ENCODE measurements around the gene S100B. TPM values are rescaled to one million over a fixed set of nuclear protein-coding genes. Genes with fewer than 3 reads are reported as not detected.

S100B gene
- total and polyA plus RNA-seq, 2 donors (not counting 1 experiment from before 2014, with no cell fraction given) = 0.24 TPM; not detected in 1

DNA sequence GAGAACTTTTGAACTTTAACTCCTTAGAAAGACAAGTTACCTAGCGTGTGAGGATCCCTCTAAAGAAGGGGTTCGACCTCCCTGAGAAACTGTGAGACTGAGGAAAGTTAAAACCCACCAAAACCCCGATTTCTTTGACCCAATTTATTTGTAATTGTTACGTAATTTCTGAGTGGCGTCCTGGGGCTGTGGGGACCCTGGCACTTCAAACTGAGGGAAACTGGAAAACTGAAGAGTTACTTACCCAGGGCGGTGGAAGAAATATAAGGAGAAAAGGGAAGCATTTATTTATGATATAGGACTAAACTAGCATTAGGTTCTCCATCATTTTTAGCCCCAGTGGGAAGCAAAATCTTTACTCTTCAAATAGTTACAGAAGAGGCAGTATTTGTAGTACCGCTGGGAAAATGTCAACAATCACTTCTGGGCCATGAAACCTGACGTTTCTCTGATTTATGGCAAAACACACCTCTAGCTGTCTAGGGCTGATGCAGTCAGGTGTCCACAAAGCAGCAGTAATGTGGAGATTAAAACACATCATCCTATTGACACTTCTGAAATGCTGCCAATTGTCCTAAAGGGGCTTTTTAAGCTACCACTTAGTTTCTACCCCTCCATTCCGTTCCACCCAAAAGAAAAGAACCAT lies 430 bp downstream of the S100B start:
- Mint-ChIP-seq H3K27me3 (peaks cover 8% of the 10 kb centered on the region), H3K27ac (no peak overlapping the region), H3K4me1 (peaks cover 23% of the 10 kb centered on the region), H3K9me3 (ENCODE audit: insufficient read depth) (no peaks in the 10 kb centered on the region), H3K4me3 (no peak overlapping the region)
- 100% methylated on average over 3 of the region's 9 CpGs for WGBS (ENCODE audit: insufficient coverage)
- no peaks in the 10 kb centered on the region for H3K27me3 ChIP-seq (replicated peaks in 1 of 4; ENCODE audit: control extremely low read depth in 1 of 4, control insufficient read depth in 3 of 4, insufficient read depth in 4 of 4, low read length in 3 of 4)
- H4K20me1 ChIP-seq (ENCODE audit: control insufficient read depth, insufficient read depth, low read length, poor library complexity, severe bottlenecking) = no peaks in the 10 kb centered on the region
- H3K4me2 ChIP-seq (replicated peaks; ENCODE audit: low read depth, low read length, poor library complexity, severe bottlenecking) = no peak overlapping the region
- intact Hi-C loops (cut with micrococcal nuclease) = no loop called here
- peaks cover 9 to 23% of the 10 kb centered on the region in 2 donors for H3K4me1 ChIP-seq (ENCODE audit: control insufficient read depth in 2 of 2, insufficient read depth in 2 of 2, low read length in 2 of 2)
- DNase-seq = no peak
- ChIA-PET CTCF (no interaction called here), POLR2A (no interaction called here)
- H3K36me3 ChIP-seq (replicated peaks in 1 of 2; ENCODE audit: control extremely low read depth in 1 of 2, control insufficient read depth in 1 of 2, extremely low read depth in 1 of 2, insufficient read depth in 2 of 2, low read length in 1 of 2) = no peaks in the 10 kb centered on the region
- no peak overlapping the region for H3K9ac ChIP-seq (ENCODE audit: low read length)
- TF ChIP-seq, protein P1, sequence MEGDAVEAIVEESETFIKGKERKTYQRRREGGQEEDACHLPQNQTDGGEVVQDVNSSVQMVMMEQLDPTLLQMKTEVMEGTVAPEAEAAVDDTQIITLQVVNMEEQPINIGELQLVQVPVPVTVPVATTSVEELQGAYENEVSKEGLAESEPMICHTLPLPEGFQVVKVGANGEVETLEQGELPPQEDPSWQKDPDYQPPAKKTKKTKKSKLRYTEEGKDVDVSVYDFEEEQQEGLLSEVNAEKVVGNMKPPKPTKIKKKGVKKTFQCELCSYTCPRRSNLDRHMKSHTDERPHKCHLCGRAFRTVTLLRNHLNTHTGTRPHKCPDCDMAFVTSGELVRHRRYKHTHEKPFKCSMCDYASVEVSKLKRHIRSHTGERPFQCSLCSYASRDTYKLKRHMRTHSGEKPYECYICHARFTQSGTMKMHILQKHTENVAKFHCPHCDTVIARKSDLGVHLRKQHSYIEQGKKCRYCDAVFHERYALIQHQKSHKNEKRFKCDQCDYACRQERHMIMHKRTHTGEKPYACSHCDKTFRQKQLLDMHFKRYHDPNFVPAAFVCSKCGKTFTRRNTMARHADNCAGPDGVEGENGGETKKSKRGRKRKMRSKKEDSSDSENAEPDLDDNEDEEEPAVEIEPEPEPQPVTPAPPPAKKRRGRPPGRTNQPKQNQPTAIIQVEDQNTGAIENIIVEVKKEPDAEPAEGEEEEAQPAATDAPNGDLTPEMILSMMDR (IDR thresholded peaks at IDR 0.05) = no peak
- TF ChIP-seq EZH2 (IDR thresholded peaks at IDR 0.05; ENCODE audit: borderline replicate concordance, insufficient read depth, low read depth, low read length, poor library complexity, severe bottlenecking) = no peak
- no peak for ATAC-seq (ENCODE audit: low read depth)
- no peak overlapping the region for H2AFZ ChIP-seq (ENCODE audit: insufficient read depth, low read depth, low read length, poor library complexity, severe bottlenecking)
- H3K79me2 ChIP-seq (ENCODE audit: control insufficient read depth, insufficient read depth, low read length) = no peaks in the 10 kb centered on the region
- no peaks in the 10 kb centered on the region for H3K9me3 ChIP-seq (ENCODE audit: control extremely low read depth in 1 of 3, control insufficient read depth in 2 of 3, insufficient read depth in 1 of 3, low read length in 2 of 3)
- no peak overlapping the region for H3K27ac ChIP-seq (ENCODE audit: low read length in 2 of 2)
- H3K4me3 ChIP-seq (ENCODE audit: control extremely low read depth in 1 of 5, extremely low read depth in 1 of 5, insufficient read depth in 1 of 5, low read depth in 2 of 5, low read length in 4 of 5) = no peak overlapping the region

DNA sequence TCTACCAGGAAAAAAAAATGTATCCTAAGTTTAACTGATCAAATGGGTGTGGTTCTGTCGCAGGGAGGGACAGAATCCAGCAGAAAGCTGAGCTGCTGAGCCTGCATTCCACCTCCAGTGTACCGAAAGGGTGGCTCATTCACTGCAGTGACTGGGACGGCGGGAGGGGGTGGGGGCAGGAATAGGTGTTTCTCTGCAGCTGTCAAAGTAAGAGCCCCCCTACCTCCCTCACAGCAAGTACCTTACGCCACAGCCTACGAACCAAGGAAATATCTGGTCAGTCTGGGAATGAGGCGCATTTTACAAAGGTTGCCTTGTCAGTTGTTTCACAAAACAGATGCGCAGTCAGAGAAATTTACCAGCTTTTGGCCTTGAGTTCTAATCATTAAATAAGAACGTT lies 1.7 kb downstream of the S100B start:
- Mint-ChIP-seq H3K9me3 (ENCODE audit: insufficient read depth) (no peaks in the 10 kb centered on the region), H3K27me3 (peaks cover 8% of the 10 kb centered on the region), H3K4me1 (peaks cover 18% of the 10 kb centered on the region), H3K27ac (no peak overlapping the region), H3K4me3 (no peak overlapping the region)
- TF ChIP-seq, protein P1 (IDR thresholded peaks at IDR 0.05) = no peak
- no peak for TF ChIP-seq EZH2 (IDR thresholded peaks at IDR 0.05; ENCODE audit: borderline replicate concordance, insufficient read depth, low read depth, low read length, poor library complexity, severe bottlenecking)
- intact Hi-C loops (cut with micrococcal nuclease) = no loop called here
- no peak overlapping the region for H3K9ac ChIP-seq (ENCODE audit: low read length)
- no peak for ATAC-seq (ENCODE audit: low read depth)
- H3K4me1 ChIP-seq (ENCODE audit: control insufficient read depth in 2 of 2, insufficient read depth in 2 of 2, low read length in 2 of 2) = peaks cover 9 to 16% of the 10 kb centered on the region in 2 donors
- no peak overlapping the region for H3K4me2 ChIP-seq (replicated peaks; ENCODE audit: low read depth, low read length, poor library complexity, severe bottlenecking)
- H4K20me1 ChIP-seq (ENCODE audit: control insufficient read depth, insufficient read depth, low read length, poor library complexity, severe bottlenecking) = no peaks in the 10 kb centered on the region
- no peaks in the 10 kb centered on the region for H3K36me3 ChIP-seq (replicated peaks in 1 of 2; ENCODE audit: control extremely low read depth in 1 of 2, control insufficient read depth in 1 of 2, extremely low read depth in 1 of 2, insufficient read depth in 2 of 2, low read length in 1 of 2)
- 93% methylated on average over 3 of the region's 9 CpGs for WGBS (ENCODE audit: insufficient coverage)
- H3K9me3 ChIP-seq (ENCODE audit: control extremely low read depth in 1 of 3, control insufficient read depth in 2 of 3, insufficient read depth in 1 of 3, low read length in 2 of 3) = no peaks in the 10 kb centered on the region
- CTCF ChIA-PET = no interaction called here
- no peak overlapping the region for H3K27ac ChIP-seq (ENCODE audit: low read length in 2 of 2)
- H3K27me3 ChIP-seq (replicated peaks in 1 of 4; ENCODE audit: control extremely low read depth in 1 of 4, control insufficient read depth in 3 of 4, insufficient read depth in 4 of 4, low read length in 3 of 4) = no peaks in the 10 kb centered on the region
- no peak for DNase-seq
- POLR2A ChIA-PET = no interaction called here
- no peak overlapping the region for H3K4me3 ChIP-seq (ENCODE audit: control extremely low read depth in 1 of 5, extremely low read depth in 1 of 5, insufficient read depth in 1 of 5, low read depth in 2 of 5, low read length in 4 of 5)
- no peak overlapping the region for H2AFZ ChIP-seq (ENCODE audit: insufficient read depth, low read depth, low read length, poor library complexity, severe bottlenecking)
- no peaks in the 10 kb centered on the region for H3K79me2 ChIP-seq (ENCODE audit: control insufficient read depth, insufficient read depth, low read length)

All from B cell (primary cell).